NCI-H2081 (cell line): ENCODE results near the gene CAMKV.
"Not testable (repeated sequence)": the region's sequence is repeated elsewhere in the genome, so short reads cannot be mapped to it uniquely, and the experiment has no call there.

ENCODE experiments used
- DNase-seq, 2 experiments: peaks; one replicate each; lab custom pipeline; 2025; lab: John Stamatoyannopoulos, UW

Gene CAMKV, protein sequence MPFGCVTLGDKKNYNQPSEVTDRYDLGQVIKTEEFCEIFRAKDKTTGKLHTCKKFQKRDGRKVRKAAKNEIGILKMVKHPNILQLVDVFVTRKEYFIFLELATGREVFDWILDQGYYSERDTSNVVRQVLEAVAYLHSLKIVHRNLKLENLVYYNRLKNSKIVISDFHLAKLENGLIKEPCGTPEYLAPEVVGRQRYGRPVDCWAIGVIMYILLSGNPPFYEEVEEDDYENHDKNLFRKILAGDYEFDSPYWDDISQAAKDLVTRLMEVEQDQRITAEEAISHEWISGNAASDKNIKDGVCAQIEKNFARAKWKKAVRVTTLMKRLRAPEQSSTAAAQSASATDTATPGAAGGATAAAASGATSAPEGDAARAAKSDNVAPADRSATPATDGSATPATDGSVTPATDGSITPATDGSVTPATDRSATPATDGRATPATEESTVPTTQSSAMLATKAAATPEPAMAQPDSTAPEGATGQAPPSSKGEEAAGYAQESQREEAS

DNA sequence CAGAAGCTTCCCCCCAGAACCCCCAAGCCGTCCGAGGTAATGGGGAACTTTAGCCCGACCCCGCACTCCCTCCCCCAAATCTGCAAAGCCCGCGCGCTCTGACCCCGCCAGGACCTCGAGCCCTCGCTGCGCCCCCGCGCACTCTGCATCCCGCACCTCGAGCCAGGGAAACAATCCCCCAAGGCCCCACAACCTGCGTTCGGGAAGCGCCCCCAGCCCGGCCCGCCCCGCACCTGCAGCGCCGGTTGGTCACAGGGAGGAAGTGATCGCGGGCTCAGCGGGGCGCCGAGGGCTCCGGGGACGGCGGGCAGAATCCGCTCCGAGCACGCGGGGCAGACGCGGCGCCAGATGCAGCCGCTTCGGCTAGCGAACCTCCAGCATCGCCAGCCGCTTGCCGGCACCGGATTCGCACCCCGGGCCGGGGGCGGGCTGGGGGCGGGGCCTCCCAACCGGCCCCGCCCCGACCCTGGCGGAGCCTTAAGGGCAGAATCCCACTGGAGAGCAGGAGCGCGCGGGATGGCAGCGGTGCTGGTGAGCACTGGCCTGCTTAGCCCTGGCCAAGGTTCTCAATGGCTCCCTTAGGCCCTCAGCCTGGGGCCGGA is at the start of gene CAMKV:
CAMKV (minus strand) TSS at position 382 of the 602 bp plus-strand sequence. CDS start 7,518 bp downstream, outside the sequence.
- peak; percentile 34 to 58 for DNase-seq

DNA sequence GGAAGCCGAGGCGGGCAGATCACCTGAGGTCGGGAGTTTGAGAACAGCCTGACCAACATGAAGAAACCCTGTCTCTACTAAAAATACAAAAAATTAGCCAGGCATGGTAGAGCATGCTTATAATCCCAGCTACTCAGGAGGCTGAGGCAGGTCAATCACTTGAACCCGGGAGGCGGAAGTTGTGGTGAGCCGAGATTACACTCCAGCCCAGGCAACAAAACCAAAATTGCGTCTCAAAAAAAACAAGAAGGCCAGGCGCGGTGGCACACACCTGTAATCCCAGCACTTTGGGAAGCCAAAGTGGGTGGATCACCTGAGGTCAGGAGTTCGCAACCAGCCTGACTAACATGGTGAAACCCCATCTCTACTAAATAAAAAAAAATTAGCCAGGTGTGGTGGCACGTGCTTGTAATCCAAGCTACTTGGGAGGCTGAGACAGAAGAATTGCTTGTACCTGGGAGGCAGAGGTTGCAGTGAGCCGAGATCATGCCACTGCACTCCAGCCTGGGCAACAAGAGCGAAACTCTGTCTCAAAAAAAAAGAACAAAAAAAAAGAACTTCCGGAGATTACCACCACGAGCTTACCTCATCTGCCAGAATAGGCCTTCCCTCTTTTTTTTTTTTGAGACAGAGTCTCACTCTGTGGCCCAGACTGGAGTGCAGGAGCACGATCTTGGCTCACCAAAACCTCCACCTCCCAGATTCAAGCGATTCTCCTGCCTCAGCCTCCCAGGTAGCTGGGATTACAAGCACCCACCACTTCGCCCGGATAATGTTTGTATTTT is 48.3 kb upstream of the CAMKV start:
- DNase-seq: not testable (repeated sequence)

DNA sequence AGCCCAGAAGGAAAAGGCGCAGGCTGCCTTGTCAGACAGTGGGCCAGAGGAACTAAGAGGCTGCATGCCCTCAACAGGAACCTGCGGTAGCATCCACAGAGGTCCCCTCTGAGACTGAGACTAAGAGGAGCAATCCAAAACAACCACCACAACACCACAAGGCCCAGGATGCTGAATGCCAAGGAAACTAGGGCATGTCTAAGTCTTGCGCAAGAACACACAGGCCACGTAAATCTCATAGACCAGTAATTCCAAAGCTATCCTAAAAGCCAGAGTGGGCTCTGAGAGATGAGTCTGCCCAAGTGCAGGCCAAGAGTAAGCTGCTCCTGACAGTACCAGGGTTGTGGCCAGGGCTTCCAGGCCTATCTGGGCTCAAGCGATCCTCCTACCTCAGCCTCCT is 47.0 kb upstream of the CAMKV start:
- no peak for DNase-seq

DNA sequence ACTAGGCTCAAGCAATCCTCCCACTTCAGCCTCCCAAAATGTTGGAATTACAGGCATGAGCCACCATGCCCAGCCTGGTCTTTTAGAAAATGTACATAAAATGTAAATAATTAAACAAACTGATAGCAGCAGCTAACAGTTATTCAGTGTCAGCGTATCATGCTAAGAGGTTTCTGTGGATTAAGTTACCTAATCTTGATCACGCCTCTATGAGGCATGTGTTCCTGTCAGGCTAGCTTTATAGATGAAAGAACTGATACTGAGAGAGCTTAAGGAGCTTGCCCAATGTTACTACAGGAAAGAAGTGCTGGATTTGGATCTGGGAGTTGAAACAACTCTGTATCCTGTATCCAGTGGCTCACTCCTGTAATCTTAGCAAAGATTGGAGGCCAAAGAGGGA is 45.2 kb upstream of the CAMKV start:
- DNase-seq: no peak

DNA sequence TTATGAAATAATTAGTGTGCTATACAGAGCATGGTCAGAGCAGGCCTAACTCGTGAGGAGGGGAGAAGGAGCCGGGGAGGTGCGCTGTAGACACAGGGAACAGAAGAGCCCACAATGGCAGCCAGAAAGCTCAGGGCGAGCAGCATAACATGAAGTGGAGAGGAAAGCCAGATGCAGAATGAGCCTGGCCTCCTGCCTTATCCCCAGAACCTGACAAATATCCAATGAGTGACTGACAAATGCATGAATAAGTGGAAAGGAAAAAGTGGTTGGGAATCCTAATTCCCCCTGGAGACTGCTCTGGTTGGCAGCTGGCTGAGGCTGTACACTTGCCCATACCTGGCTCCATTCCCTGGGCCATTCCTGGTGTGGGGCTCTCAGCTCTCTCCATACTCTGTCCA is 43.2 kb upstream of the CAMKV start:
- no peak for DNase-seq

DNA sequence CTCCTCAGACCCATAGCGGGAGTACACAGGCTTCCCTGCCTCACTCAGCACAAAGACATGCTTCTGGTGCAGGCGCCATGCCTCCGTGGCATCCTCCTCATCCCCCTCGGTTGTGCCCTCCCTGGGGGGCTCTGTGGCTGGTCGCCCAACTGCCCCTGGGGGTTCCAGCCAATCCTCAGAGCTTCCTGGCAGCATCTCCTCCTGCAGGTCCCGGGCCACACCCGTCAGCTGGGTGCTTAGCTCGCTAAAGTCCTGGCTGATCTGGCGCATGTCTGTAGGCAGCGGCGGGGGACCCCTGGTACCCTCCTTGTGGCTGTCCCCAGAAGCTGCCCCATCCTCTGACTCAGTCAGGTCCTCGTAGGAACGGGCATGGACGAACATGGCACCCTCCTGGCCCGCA is 41.9 kb upstream of the CAMKV start:
- DNase-seq: no peak

DNA sequence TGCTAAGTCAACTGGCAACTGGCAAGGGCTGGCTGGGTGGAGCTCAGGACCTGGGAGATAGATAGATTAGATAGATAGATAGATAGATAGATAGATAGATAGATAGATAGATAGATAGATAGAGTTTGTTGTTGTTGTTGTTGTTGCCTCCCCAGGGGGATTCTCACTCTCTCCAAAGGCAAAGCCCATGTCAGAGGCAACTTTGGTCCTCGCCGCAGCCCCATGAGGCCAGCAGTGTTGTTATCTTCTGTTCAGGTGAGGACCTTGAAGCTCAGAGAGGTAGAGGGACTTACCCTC is 41.4 kb upstream of the CAMKV start:
- no peak for DNase-seq

DNA sequence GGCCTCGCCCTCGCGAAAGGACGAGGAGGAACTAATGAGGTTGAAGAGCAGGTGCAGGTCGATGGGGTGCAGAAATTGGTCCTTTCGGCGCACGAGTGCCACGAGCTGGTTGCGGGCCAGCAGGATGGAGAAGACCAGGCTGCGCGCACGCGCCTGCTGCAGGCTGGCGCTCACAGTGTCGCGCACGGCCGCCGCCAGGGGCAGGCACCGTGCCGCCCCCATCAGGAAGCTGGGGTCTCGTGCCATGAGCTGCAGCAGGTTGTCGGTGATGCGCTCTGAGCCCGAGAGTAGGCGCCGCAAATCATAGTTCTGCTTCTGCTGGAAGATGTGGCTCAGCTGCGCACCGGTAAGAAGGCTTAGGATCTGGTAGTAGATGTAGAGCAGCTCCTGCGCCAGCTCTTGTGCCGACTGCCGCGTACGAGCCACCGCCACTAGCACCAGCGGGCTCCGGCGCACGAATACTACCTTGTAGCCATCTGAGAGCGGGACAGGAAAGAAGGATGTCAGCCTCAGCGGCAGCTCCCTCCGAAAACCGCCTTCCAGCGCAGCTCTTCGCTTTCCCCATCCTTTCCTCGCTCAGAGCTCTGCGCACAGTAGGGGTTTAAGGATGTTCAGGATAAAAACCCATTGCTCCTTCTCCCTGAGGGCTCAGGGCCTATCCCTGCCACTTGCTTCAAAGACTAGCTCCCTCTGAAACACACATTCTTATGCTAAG is 40.9 kb upstream of the CAMKV start:
- DNase-seq: no peak

DNA sequence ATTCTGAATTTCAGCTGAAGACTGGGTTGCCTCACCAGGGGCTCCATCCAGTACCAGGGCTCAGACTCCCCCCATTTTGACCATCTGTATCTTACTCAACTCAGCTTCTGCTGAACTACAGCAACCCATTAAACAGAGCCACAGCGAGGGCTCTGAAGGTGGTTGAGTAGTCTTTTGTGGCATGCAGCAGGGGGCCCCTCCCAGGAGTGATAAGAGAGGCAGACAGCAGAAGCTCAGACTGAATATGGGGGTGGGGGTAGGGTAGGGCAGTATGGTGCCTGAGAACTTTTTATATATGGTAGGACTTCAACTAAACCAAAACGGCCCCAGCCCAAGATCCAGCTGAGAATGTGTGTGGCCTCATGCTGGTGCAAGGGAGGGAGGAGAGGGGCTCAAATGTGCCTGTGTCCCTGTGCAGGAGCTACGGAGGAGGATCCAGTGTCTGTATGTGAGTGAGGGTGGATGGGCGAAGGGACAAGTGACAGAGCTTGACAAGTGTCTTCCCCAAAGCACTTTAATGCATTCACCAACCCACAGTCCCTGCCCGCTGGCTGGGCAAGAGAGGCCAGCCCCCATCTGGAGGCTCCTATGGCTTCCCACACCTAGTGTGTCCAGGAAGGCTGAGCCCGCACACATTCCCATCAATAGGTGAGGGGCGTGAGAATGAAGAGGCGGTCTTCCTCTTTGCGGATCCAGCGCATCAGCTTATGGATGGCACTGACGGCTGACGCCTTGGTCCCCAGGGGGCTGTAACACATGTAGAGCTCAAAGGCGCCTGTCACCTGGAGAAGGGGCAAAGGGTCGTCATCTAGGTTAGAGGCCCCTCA is 38.9 kb upstream of the CAMKV start:
- DNase-seq: no peak

DNA sequence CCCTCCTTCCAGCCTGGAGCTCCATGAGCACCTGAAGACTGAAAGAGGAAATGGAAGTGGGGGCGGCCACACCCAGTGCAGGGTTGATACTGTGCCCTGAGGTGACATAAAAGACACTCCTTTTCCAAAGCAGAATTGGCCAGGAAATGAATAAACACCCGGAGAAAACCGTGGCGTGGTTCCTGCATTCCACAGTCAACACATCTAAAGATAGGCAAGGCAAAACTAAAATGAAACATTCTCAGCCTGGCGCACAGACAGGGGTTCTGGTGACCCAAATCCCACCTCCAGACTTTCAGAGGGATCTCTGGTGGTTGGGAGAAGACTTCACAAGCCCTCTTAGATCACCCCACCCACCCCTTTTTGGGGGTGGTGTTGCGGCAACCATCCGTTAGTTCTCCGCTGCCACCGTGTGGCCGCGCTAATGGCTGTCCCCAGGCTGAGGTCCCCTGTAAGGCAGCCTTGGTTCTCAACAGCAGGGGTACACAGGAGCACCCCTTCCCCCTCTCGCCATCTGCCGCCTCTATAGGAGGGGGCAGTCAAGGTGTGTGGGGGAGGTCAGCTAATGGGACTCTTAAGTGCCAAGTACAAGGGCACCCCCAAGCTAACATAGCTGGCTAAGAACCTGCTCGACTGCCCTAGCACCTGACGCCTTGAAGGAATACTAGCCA is 36.5 kb upstream of the CAMKV start:
- peak; percentile 43 to 51 for DNase-seq

DNA sequence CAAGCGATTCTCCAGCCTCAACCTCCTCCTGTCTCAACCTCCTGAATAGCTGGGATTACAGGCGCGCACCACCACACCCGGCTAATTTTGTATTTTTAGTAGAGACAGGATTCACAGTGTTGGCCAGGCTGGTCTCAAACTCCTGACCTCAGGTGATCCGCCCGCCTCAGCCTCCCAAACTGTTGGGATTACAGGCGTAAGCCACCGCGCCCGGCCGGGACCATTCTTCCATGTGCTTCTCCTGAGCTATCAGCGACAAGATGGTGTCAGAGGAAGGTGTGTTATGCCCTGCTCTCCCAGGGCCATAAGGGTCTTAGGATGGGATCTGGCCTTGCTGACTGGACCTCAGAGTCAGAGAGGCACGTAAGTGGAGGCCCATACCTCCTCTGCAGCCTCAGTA is 34.7 kb upstream of the CAMKV start:
- not testable (repeated sequence) for DNase-seq

DNA sequence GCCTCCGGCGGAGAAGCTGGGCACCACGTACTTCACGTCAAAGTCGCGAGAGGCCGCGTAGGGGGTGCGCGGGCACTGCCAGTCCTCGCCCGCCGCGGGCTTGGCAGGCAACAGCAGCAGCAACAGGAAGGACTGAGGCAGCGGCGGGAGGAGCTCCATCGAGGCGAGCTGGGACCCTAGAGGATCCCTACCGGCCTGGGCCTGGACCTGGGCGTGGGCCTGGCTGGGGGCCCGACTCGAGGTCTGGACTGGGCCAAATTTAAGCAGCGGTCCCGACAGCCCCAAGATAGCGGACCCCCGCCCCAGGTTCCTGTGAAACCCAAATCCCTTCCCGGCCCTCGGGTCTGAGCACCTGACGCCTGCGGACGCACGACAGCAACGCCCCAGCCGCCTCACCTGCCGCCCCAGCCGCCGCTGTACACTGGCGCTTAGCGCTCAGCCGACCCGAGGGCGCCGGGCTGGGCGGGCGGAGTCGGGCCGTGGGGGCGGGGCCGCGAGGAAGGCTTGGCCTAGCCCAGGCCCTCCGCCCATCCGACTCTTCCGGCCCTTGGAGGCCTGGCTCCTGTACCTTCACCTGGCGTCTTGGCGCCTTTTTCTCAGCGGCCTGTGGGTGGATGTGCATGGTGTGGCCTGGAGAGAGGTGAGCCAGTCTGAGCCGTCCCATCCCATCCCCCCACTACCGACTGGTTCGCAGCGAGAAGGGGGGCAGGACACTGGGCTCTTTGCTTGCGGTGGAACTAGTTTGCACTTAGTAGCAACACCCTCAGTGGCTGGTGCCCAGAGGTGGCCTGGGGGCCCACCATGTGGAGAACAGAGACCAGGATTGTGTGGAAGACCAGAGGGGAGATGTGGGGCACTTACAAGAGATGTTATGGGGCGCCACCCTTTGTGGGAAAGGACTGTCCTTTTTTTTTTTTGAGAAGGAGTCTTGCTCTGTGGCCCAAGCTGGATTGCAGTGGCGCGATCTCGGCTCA is 34.0 kb upstream of the CAMKV start, which contains the start of gene MST1R:
MST1R (minus strand) TSS at position 423 of the 974 bp plus-strand sequence; CDS start at position 159, 264 bp downstream.
- DNase-seq: peak; percentile 83 to 86

DNA sequence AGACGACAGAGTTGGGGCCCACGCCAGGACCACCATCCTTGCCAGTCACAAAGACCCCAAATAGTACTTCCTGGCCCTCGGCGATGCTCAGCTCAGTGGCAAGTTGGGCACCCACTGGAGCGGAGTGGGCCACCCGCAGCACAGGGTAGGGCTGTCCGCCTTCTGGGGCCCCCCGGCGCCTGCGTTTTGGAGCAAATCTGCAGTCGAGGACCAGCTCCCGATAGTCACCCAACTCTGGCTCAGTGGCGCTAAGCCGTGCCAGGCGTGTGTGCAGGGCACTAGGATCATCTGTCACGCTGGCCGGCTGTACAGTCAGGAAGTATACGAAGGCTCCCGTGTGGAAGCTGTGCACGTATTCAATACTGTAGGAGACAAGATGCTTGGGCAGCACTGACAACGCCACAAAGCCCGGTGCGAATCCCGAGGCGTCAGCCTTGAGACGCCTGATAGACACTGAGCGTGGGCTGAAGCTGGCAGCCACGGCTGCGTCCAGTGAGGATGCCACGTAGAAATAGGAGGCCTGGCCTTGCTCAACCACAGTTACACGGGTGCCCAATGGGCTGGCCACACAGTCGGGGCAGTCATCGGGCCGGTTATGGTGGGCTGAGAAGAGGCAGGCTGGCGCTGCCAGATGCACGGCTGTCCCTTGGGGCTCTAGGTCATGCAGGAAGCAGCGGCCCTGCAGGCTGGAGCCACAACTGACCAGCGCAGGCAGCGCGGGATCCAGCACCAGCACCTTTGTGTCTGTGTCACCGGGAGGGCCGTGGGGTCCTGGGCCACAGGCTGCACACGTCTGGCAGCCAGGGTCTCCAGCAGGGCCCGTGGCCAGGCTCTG is 33.0 kb upstream of the CAMKV start:
- peak in 1 of 2 experiments; percentile 5 for DNase-seq

DNA sequence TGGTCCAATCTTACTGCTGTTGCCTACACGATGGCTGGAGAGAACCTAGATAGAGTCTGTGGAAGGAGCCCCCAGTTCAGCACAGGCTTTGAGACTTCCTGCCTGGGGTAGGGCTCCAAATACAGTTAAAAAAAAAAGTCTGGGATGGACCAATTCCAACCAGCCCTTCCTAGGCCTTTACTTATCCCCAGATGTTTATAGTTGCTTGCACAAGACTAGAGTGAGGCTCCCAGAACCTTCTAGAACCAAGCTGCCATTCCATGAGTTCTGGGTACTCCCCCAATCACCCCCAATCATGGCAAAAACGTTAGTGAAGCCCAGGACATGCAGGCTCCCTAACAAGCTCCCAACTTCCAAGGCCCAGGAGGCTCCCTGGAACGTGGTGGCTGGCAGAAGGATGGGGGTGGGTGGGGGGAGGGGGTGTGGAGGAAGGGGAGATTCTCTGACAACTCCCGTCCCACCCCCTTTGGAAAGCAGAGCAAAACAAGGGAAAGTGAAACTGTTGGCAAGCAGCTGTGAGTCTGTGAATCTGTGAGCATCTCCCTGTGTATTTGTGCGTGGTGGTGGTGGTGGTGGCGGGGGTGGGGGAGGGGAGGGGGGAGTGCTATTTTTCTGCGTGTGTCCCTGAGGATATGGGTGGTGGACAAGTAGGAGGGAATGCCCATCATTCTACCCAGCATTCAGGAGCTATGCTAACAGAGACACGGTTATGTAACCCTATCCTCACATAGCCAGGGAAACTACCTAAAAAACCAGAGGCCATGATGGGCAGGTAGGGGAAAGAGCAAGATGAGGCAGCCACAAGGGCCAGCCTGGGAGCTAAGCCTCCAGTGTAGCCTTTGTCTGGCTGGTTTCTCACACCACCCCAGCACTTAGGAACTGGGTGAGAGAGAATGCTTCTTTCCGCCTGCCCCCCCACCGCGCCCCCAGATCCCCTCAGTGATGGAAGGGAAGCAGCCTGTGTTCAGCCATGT is 31.9 kb upstream of the CAMKV start:
- no peak for DNase-seq

DNA sequence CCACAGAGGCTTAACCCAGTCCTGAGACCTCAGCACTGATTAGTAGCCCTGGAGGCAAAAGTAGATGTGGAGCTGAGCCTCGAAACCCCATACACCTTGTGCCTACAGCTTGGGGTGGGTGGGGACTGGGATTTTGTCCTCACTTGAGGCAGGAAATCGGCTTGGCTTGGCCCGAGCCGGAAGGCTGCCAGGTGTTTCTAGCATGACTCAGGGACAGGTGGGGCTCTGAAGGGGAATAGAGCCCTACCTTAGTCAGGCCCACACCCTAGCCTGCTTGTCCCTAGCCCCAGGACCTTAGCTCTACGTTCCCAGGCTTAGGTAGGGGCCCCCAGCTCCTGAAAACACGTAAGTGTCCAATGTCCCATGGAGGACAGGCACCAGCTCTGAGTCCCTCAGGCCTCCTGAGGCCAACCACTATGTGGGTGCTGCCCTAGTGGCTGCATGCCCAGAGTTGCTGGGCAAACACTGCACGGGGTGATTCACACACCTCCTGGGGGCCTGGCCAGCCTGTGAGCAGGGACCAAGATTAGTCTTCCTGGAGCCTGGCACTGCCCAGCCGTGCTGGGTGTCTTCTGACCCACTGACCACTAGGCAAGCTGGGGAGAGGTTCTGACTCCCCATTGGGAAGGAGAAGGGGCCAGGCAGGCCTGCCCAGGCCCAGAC is 30.9 kb upstream of the CAMKV start:
- DNase-seq: peak; percentile 38 to 71

DNA sequence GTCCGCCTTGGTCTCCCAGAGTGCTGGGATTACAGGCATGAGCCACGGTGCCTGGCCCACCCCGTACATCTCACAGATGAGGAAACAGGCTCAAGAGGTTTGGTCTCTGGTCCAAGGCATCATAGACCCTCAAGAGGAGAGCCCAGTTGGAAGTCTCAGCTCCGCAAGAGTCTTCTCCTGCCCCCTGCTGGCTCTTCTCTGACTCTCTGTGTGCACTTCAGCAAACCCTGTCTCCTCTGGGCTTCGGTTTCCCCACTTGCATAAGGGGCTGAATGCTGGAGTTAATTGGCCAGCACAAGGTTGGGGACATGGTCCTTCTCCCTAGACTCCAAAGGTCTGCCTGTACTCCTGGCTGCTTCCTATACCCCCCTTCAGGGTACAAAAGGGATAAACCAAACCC is 30.1 kb upstream of the CAMKV start:
- no peak for DNase-seq

DNA sequence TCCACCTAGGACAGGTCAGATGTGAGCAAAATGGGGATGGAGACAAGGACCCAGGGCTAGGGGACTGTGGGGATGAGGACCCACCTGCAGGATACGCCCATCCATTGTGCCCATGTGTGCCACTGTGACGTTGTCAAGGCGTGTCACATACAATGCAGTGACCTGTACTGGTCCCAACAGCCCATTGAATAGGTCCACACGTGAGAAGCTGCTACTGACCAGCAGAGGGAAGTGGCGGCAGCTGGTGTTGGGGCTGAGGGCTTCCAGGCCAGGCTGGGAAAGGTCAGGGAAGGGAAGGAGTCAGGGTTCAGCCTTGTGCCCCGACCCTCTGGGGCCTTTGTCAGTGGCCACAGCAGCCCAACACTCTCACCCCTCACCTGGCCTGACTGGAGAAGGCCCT is 29.3 kb upstream of the CAMKV start:
- DNase-seq: no peak
